ENCODE measurements around the gene AFG1L.
"Not testable (repeated sequence)": the region's sequence is repeated elsewhere in the genome, so short reads cannot be mapped to it uniquely, and the experiment has no call there.

The AFG1L gene

DNA sequence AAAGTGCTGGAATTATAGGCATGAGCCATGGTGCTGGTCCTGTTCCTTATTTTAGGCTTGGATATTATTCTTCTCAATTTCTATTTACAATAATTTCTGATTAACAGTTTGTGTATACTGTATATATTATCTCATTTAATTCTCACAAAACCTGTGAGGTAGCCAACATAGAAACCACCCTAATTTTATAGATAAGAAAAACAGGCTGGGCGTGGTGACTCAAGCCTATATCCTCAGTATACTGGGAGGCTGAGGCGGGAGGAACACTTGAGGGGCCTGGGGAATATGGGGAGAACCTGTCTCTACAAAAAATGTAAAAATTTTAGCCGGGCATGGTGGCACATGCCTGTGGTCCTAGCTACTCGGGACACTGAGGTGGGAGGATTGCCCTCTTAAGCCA lies 3.8 kb upstream of the AFG1L start:
- DNase-seq = no peak

GRCh38 chr6:108292561-108292960 lies 2.3 kb upstream of the AFG1L start:
- not testable (repeated sequence) for DNase-seq

- DNase-seq = no peak
Measured at GRCh38 chr6:108293527-108294296, 1.1 kb upstream of the AFG1L start.

DNA sequence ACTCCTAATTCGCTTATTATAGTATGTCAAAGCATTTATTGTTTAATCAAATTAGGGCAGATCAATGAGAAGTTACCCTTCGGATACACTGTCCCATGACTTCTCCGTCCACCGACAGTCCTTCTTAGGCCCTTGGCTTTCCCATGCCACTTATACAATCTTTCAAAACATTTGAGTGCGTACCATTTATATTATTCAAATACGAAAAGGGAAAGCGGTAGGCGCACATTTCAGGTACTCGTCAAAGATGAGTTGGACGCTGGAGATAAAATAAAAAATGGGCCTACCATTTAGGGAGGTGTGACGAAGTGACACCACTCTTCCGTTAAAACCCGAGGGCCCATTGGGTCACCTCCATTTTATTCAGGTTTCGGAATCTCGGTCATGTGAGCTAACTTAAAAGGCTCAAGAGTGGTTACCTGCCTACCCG lies 542 bp upstream of the AFG1L start:
- no peak for DNase-seq

DNA sequence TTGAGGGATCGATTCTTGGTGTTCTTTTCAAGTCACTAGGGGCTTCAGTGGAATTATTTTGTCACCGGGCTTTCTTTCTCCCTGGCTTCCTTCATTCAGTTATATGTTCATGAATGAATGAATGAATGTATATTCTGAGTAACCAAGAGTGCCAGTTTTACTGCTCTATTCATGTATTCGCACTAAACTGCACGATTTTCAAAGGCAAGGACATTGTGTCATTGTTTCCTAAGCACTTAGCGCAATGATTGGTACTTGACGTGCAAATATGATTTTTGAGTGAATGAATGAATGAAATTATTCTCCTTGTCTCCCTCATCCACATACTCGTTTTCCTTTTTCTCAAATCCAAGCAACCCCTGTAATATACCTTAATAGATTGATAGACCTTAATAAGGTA lies 822 bp downstream of the AFG1L start:
- DNase-seq = no peak

DNA sequence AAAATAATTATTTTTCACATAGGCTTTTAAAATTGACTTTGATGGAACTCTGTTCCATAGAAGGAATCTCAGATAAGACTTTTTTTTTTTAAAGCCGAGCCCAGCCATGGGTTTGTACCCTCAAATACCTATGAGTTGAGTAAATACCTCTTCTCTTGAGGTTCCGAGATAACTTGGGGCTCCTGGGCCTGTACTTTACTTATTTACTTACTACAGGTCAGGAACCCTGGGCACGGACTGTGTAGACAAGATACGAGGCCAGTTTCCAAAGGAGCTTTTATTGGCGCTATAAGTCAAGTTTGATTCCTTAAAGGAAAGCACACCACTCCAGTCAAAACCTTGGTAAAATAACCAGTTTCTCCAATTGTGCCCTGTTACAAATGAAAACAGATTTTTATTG lies 7.5 kb downstream of the AFG1L start:
- no peak for DNase-seq

DNA sequence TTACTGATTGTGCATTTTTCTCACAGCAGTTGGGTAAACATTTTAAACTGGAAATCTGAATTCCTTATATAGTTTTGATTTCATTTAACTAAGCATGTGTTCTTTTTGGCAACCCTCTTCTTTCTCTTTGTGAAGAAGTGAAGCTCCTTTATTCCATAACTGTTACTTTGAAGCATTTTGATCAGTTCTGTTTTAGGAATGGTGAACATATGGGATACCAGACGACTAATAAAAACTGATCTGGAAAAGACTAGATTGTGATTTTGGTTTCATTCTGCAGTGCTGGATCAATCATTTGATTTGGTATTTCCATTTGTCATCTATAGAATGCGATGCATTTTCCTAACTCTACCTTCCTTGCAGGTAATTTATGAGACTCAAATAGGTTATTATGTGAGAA lies 9.8 kb downstream of the AFG1L start:
- DNase-seq = no peak

DNA sequence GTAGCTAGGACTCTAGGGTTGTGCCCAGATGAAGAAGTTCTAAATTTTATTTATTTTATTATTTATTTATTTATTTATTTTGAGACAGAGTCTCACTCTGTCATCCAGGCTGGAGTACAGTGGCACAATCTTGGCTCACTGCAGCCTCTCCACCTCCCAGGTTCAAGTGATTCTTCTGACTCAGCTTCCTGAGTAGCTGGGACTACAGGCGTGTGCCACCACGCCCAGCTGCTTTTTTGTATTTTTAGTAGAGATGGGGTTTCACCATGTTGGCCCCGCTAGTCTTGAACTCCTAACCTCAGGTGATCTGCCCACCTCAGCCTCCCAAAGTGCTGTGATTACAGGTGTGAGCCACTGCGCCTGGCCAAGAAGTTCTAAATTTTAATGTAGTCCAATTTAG lies 13.8 kb downstream of the AFG1L start:
- not testable (repeated sequence) for DNase-seq

GRCh38 chr6:108309844-108310243 lies 15.0 kb downstream of the AFG1L start:
- DNase-seq = no peak

- no peak for DNase-seq
Measured at GRCh38 chr6:108312605-108313004, 17.8 kb downstream of the AFG1L start.

GRCh38 chr6:108321253-108321747 lies 26.4 kb downstream of the AFG1L start:
- DNase-seq = no peak

GRCh38 chr6:108322728-108323127 lies 27.9 kb downstream of the AFG1L start:
- no peak for DNase-seq

GRCh38 chr6:108323710-108324466 lies 29.0 kb downstream of the AFG1L start:
- no peak for DNase-seq

DNA sequence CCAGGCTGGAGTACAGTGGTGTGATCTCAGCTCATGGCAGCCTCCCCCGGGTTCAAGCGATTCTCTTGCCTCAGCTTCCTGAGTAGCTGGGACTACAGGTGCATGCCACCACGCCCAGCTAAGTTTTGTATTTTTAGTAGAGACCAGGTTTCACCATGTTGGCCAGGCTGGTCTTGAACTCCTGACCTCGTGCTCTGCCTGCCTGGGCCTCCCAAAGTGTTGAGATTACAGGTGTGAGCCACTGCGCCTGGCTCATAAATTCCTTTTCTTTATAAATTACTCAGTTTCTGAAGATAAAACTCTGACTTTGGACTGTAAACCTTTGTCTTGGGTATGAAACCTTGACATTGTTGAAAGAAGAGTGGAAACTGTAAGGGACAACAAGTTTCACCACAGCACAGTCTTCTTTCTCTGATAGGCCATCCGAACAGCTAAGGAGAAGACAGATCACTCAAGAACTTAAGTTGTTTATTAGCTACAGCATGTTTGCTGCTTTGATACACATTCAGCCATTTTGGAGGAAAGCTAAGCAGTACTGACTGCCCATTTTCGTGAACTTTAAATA lies 35.4 kb downstream of the AFG1L start:
- not testable (repeated sequence) for DNase-seq

DNA sequence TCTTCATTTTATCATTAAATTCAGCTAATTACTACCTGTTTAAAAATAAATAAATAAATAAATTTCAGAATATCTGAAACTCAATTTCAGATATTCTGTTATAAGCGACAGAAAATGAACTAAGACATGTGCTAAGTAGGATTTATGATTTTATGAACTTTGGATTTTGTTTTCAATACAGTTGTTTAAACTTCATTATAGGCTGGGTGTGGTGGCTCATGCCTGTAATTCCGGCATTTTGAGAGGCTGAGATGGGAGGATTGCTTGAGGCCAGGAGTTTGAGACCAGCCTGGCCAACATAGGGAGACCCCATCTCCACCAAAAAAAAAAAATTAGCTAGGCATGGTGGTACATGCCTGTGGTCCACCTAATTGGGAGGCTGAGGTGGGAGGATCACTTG lies 36.0 kb downstream of the AFG1L start:
- no peak for DNase-seq

GRCh38 chr6:108331982-108332381 lies 37.1 kb downstream of the AFG1L start:
- DNase-seq = no peak

GRCh38 chr6:108336971-108337370 lies 42.1 kb downstream of the AFG1L start:
- DNase-seq = no peak

DNA sequence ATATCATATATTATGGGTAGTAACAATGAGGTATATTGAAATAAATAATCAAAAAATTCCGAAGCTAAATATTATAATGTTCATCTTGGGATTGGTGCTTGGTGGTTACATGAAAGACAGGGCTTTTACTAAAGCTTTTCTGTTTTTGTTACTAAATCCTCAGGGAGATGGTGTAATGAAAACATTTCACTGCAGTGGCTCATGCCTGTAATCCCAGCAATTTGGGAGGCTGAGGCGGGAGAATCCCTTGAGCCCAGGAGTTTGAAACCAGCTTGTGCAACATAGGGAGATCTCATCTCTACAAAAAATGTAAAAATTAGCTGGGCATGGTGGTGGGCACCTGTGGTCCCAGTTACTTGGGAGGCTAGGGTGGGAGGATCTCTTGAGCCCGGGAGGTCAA lies 42.9 kb downstream of the AFG1L start:
- no peak for DNase-seq

DNA sequence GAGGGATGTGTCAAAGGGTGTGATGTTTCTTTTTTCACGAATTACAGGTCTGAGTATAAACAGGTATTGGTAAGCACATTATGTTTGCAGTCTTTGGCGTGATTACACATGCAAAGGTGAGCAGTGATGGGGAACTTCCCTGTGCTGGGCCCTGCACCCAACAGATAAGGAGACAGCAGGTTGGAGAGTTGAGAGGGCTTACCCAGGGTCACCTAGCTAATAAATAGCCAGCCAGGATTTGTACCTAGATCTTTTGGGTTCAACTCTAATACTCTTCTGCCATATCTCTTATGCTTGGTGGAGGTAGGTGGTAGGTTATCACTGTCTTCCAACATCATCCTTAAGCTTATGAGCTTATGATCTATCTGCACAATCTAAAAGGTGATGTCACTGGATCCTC lies 46.5 kb downstream of the AFG1L start:
- DNase-seq = no peak

DNA sequence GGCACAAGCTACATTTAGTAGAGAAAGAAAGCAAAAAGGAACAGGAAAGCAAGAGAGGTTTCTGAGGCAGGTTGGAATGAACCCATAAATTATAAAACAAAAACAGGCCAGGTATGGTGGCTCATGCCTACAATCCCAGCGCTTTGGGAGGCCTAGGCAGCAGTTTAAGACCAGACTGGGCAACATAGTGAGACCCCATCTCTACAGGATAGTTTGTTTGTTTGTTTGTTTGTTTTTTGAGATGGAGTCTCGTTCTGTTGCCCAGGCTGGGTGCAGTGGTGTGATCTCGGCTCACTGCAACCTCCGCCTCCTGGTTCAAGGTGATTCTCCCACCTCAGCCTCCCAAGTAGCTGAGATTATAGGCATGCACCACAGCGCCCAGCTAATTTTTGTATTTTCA lies 49.0 kb downstream of the AFG1L start:
- DNase-seq = no peak

DNA sequence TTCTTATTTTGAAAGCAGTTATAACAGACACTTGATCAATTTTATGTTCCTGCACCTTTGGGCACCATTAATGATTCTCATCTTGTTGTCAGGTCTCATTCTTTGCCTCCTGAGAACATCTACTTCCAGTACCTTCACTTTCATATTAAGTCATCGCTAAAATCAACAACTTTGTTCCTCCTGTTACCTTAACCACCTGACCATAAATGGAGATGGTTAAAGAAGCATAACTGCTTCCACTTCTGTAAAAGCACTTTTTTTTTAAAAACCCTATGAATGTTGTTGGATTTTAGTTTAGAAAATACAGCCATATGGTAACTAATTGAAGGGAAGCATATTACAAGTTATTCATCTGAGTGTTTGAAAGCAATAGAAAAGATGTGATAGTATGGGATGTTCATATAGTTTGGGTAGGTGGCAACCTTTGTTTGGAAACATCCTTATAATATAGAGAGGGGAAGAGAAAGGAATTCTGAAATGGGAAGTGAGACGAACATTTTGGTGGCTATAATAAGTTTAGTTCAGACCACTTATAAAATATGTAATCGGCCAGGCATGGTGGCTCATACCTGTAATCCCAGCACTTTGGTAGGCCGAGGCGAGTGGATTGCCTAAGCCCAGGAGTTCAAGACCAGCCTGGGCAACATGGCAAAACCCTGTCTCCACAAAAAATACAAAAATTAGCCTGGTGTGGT lies 53.9 kb downstream of the AFG1L start:
- DNase-seq = no peak

- no peak for DNase-seq
Measured at GRCh38 chr6:108350528-108350927, 55.7 kb downstream of the AFG1L start.

DNA sequence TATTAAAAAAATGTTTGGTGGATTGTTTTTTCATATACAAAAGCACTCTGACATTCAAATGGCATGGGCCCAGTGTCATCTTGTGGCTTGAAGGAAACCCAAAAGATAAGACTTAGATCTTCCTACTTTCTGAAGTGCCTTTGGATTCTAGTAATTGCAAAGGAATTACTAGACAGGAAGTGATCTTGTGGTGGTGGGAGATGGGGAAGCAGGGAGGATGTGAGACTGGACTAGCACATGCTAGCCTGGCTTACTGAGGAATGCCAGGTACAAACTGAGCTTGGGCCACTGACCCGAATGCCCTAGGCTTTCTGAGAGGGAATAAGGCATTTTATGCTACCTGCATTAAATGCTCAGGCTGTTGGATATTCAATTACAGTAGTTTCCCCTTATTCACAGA lies 59.0 kb downstream of the AFG1L start:
- DNase-seq = no peak
